GM21723 (cell line): ENCODE results near the gene CNN2.
A peak's percentile ranks its signal among the peaks of the same experiment; 100 is the strongest.

Source experiments
- ATAC-seq: cut with Tn5 transposase; IDR thresholded peaks from one replicate; pipeline ENCODE4 v1.9.1; 2021; ENCODE audit warnings: mild to moderate bottlenecking, moderate library complexity; ENCODE audit not compliant: unreplicated experiment

The CNN2 gene

GRCh38 chr19:1026783-1027649 lies 608 bp downstream of the CNN2 start:
- peak; percentile 24 for ATAC-seq

GRCh38 chr19:1027650-1028061 lies 1.2 kb downstream of the CNN2 start:
- no peak for ATAC-seq

GRCh38 chr19:1028062-1028926 lies 1.9 kb downstream of the CNN2 start:
- no peak for ATAC-seq

- no peak for ATAC-seq
These were observed 6.0 kb downstream of the CNN2 start for GRCh38 chr19:1032264-1032867.

GRCh38 chr19:1035998-1036621 lies 9.7 kb downstream of the CNN2 start:
- ATAC-seq = no peak

GRCh38 chr19:1037621-1038064 lies 11.2 kb downstream of the CNN2 start:
- no peak for ATAC-seq

GRCh38 chr19:1038978-1039645 lies 12.7 kb downstream of the CNN2 start:
- ATAC-seq = no peak

- peak; percentile 69 for ATAC-seq
These were observed 13.5 kb downstream of the CNN2 start, which contains the start of gene ABCA7 for GRCh38 chr19:1039646-1040475. Gene ABCA7, plus strand, starts transcription at chr19:1040107. Its CDS starts 1,255 bp downstream, at chr19:1041362.

GRCh38 chr19:1040476-1041271 lies 14.3 kb downstream of the CNN2 start:
- peak; percentile 40 for ATAC-seq

GRCh38 chr19:1041272-1041834 lies 14.9 kb downstream of the CNN2 start:
- no peak for ATAC-seq

- ATAC-seq = no peak
These were observed 15.7 kb downstream of the CNN2 start for GRCh38 chr19:1041835-1042685.

- ATAC-seq = no peak
These were observed 16.5 kb downstream of the CNN2 start for GRCh38 chr19:1042689-1043511.

GRCh38 chr19:1045247-1045603 lies 18.8 kb downstream of the CNN2 start:
- no peak for ATAC-seq

- no peak for ATAC-seq
These were observed 19.8 kb downstream of the CNN2 start for GRCh38 chr19:1046117-1046626.

- ATAC-seq = no peak
These were observed 20.7 kb downstream of the CNN2 start for GRCh38 chr19:1046836-1047695.
